NCI-H1436 (cell line): ENCODE measurements around the gene ZNF276.

ENCODE experiments used
- DNase-seq: peaks from one replicate; lab custom pipeline; 2025; lab: John Stamatoyannopoulos, UW

ZNF276 gene

DNA sequence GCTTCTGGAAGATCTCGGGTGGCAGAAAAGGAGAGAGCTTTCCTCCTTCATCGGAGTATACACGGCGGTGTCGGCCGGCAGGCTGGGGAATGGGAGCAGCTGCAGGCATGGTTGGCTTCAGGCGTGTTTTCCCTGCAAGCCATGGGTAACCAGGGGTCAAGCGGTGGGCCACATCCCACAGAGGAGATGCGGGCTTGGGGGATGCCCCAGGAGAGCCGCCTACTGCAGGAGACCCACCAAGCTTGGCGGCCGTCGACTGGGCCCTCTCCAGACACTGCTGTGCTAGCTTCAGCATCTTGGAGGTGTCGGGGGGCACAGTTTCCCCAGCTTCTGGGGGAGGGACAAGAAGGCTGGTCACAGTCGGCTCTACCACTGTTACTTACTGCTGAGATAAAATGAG lies 4.8 kb upstream of the ZNF276 start:
- no peak for DNase-seq

DNA sequence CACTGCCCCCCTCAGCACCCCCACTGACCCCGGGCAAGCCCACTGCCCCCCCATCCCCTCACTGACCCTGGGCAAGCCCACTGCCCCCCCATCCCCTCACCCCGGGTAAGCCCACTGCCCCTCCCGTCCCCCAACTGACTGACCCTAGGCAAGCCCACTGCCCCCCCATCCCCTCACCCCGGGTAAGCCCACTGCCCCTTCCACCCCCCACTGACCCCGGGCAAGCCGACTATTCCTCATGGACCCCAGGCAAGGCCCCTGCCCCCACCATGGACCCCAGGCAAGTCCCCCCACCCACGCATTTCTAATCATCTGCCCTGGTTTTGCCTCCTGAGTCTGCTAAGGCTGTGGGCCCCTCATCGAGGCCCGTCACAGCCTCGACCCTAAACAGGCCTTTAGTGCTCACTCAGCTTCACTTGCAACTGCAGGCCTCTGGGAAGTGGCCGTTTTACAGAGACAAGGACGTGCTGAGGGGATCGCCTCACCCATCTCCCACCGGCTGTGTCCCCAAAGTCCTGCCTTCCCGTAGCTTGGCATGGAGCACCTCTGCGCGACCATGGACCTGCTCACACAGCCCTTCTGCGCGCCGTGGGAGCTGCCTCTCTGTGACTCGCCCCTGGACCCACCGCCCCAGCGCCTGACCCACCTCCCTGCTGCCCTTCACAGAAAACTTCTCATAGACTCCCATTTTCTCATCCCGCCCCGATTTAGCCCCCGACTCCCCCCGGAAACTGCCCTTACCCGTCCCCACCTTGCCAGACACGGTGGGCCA lies 4.2 kb upstream of the ZNF276 start:
- DNase-seq = no peak

DNA sequence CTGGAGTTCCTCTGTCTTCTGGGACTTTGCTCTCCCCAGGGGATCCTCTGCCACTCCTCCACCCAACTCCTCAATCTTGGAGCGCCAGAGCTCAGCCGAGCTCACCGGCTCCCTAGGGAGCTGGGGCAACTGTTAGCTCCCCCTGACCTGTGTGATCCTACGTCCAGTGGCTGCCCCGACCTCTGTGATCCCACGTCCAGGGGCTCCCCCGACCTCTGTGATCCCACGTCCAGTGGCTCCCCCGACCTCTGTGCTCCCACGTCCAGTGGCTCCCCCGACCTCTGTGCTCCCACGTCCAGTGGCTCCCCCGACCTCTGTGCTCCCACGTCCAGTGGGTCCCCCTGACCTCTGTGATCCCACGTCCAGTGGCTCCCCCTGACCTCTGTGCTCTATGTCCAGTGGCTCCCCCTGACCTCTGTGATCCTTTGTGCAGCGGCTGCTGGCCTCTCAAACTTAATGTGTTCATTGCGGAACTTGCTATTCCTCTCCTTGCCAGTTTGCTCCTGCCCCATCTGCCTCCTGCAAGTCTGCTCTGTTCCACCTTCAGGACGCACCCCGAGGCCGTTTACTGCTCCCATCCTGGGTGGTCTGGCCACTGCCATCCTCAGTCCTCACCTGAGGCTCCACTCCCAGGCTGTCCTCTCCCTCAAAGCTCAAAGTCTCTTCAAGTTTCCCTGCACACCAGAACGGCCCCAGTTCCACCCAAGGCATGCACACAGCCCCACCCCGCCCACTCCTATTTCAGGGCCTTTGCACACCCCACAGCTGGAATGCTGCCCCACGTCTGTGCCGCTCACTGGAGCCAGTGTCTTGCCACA lies 3.4 kb upstream of the ZNF276 start:
- no peak for DNase-seq

DNA sequence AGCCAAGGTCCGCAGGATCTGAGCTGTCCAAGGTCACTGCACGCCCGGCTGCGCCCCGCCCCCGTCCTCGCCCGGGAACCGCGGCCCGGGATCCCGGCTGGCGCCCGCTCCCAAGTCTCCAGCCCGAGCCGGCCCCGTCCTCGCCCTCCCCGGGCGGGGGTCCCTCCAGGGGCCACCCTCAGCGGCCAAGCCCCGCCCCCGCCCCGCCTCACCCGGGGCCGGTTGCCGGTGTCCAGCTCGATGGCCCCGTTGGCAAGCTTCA lies 855 bp upstream of the ZNF276 start:
- DNase-seq = no peak

DNA sequence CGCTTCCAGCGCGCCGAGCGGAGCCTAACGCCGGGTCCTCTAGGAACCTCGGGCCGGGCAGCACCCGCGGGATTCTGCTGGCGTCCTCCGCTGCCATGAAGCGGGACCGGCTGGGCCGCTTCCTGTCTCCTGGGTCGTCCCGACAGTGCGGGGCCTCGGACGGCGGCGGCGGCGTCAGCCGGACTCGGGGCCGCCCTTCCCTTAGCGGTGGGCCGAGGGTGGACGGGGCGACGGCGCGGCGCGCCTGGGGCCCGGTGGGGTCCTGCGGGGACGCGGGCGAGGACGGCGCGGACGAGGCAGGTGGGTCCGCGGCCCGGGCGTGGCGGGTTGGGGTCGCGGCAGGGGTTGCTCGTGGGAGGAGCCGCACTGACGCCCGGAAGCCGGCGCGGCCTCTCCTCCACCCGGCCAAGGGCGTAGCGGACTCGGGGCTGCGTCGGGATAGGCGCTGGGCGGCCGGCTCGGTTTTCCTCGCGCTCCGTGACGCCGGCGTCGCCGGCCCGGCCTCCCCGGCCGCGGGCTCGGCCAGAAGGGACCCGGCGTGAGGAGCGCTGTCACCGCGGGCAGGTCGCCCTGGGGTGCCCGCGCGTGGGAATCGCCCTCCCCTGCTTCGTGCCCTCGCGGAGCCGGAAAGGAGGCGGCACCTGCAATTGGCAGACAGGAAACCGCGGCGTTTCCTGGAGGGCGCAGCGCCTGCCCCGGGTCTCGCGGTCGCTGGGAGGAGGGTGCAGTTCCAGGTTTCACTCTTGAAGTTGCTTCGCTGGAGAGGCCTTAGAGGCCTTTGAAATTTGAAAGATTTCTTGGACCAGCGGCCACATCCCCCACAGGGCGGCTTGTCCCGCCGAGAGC lies 432 bp downstream of the ZNF276 start:
- DNase-seq = peak; percentile 11

DNA sequence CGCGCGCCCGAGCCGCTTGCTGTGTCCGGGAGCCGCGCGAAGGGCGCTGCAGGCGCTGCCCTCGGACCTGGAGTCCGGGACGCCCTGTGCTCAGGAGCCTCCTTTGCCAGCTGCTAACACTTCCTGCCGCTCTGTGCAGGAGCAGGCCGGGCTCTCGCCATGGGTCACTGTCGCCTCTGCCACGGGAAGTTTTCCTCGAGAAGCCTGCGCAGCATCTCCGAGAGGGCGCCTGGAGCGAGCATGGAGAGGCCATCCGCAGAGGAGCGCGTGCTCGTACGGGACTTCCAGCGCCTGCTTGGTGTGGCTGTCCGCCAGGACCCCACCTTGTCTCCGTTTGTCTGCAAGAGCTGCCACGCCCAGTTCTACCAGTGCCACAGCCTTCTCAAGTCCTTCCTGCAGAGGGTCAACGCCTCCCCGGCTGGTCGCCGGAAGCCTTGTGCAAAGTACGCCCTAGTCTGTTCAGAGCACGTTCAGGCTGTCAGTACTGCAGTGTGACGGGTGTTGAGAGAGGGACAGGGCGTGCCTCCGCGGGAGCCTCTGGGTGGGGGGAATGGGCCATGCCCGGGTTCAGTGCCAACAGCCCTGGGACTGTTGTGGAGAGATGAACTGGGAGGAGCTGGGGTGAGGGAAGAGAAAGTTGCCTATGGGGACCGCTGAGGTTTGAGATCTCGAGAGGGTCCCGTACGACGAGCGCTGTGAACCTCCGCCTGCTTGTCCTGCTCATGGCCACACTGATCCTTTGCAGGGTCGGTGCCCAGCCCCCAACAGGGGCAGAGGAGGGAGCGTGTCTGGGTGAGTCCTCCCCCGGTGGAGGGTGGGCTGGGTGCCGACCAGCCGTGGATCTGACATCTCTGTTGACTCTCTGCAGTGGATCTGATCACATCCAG lies 1.3 kb downstream of the ZNF276 start:
- no peak for DNase-seq

DNA sequence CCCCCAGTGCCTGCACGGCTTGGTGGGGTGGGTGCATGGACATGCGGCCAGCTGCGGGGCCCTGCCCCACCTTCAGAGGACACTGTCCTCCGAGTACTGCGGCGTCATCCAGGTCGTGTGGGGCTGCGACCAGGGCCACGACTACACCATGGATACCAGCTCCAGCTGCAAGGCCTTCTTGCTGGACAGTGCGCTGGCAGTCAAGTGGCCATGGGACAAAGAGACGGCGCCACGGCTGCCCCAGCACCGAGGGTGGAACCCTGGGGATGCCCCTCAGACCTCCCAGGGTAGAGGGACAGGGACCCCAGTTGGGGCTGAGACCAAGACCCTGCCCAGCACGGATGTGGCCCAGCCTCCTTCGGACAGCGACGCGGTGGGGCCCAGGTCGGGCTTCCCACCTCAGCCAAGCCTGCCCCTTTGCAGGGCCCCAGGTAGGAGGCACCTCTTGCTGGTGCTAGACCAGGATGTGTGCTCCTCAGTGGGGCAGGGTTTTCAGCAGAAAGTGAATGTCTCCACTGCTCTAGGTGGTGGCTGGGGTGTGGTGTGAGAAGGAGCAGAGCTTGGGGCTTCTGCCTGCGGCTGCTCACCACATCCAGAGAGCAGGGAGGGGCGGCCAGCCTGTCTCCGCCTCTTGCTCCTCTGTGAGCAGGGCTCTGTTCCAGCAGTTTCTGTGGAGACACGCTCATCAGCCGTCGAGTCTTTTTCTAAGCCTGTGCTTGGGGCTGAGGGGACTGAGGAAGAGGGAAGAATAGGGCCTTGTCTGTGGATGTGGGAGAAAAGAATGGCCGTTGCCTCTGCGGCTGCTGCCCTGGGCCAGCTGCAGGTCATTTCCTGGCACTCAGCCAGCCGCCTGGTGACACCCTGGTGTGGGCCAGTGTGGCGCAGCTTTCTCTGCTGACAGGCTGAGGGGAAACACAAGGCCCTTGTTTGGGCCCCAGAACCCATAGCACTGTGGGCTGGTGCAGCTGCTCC lies 2.2 kb downstream of the ZNF276 start:
- DNase-seq = no peak

DNA sequence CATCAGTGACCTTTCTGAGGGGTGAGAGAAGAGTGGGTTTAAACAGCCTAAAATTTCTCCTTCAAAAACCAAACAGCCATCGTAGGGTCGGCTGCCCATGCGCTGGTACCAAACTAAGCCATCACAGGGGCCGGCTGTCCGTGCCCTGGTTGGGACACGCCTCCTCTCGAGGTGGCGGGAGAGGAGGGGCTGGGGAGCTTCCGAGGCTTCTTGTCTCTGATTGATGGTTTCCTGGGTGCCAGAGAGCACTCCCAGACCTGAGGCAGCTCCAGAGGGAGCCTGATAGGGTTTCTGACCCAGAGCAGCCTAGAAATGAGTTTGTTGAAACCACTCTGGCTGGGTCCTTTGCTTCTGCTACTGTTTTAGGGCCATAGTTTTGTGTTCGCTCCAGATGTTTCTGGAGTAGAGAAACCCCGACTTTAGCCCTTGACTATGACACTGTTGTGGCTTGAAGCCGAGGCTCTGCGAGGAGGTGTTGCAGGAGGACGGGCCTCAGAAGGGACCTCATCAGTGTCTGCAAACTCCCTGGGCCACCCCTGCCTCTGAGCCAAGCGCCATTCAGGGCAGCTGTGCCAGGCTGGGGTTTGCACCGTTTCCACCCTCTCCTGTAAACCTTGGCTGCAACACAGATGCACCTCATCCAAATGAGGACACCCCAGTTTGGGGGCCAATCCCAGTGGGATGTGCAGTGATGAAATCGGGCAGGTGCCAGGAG lies 6.2 kb downstream of the ZNF276 start:
- DNase-seq = no peak

DNA sequence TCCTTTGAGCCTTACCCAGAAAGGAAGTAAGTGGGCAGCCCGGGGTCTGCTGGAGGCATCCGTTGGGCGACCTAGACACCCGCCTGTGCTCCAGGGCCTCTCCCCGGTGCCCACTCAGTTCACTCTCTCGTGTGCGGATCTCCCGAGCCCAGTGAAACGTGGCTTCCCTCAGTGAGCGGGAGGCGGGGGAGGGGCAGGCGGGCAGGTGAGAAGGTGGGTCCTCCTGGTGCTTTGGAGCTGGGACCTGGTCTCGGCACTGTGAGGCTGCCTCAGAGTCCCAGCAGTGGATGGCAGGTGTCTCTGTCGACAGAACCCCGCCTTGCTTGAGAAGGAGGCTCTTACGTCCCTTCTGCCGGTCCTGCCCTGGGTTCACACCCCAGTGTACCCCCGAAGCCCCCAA lies 8.0 kb downstream of the ZNF276 start:
- no peak for DNase-seq

DNA sequence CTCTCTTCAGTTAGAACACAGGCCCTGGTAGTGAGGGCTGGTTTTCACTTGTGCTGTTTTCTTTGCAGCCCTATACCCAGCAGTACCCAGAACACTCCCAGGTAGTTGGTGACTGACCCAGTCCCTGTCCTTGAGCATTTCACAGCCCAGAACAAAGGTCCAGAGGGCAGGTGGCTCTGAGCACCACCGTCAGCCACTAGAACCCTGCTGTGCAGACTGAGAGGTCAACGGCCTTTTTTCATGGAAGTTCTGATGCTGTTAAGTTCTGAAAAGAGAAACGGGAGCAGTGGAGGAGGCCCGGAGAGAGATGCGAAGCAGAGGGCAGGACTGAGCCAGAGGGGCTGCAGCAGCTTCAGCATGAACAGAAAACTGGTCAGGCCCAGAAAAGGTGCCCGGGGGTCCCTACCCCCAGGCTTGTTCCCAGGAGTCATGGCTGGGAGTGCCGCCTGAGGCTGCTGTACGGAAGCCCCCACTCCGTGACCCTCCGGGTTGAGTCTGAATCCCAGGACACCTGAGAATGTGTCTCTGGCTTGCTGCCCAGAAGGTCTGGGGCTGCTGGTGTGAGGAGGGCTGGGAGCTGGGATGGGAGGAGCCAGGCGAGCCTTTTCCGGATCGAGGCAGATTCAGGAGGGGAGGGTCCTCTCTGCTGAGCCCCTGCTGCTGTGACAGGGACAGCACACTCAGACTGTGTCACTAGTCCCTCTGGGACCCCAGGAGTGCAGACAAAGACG lies 8.7 kb downstream of the ZNF276 start:
- no peak for DNase-seq

DNA sequence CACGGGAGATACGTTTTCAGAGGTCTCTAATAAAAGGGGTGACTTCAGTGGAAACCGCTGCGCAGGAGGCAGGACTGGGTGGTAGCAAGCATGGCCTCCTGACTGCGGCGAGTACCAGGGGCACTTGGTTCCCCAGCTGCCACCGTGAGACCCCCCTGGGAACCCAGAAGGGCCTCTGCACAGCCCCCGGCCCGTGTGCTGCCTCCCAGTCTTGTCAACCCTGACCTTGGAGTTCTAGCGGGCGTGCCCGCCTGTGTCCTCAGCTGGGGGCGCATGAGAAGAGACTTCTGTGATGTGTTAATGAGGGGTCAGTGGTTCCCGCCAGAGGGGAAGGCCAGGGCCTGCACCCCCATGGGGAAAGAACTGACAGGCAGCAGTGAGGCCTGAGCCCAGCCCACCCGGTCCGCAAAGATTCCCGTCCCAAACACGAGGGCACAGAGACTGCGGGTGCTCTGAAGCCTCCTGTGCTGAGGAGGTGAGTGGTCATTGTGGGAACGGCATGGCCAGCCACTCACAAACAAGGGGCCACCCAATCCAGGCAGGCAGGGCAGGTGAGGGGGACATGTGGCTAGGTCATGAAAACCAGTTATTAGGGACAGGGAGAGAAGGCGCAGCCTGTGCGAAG lies 9.4 kb downstream of the ZNF276 start:
- DNase-seq = no peak

DNA sequence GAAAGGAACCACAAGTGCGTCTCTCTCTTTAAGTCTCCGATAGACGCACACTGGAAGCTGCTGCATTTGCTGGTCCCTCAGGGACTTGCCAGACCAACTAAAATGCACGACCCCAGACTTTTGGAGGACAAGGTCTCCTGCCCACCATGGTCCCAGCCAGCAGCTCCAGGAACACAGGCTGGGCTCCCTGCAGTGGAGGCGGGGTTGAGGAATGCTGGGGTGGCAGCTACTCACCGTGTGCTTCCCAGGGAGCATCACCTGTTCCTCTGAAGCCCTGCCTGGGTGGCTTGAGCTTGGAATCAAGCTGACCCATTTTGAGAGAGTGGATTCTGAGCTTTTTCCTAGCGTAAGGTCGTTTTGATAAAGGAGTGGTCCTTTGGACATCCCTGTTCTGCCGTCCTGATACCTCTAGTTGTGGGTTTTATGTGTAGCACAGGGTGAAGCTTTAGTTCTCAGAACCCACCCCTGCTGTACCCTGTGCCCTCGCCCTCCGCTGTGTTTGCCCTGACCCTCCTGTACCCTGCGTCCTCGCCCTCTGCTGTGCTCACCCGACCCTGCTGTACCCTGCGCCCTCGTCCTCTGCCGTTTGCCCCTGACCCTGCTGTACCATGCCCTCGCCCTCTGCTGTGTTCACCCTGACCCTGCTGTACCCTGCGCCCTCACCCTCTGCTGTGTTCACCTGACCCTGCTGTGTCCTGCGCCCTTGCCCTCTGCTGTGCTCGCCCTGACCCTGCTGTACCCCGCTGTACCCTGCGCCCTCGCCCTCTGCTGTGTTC lies 11.0 kb downstream of the ZNF276 start:
- no peak for DNase-seq

DNA sequence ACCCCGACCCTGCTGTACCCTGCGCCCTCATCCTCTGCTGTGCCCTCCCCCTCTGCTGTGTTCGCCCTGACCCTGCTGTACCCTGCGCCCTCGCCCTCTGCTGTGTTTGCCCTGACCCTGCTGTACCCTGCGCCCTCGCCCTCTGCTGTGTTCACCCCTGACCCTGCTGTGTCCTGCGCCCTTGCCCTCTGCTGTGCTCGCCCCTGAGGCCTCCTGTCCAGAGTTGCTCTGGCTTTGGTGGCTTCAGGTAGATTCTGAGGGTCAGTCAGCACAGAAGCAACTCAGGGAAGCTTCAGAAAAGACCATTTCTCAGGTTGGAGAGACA lies 11.5 kb downstream of the ZNF276 start:
- DNase-seq = no peak

DNA sequence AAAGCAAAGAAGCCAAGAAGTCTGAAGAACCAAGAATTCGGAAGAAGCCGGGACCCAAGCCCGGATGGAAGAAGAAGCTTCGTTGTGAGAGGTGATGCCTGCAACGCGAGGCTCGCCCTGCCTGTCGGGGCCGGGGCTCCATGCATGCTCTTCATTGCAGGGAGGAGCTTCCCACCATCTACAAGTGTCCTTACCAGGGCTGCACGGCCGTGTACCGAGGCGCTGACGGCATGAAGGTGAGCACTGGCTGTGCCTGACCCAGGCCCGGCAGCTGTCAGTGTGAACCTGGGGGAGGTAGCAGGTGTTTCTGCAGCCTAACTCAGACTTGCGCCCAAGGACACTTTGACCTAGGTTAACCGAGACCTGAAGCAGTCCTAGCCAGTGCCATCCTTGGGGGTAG lies 12.0 kb downstream of the ZNF276 start:
- DNase-seq = no peak

DNA sequence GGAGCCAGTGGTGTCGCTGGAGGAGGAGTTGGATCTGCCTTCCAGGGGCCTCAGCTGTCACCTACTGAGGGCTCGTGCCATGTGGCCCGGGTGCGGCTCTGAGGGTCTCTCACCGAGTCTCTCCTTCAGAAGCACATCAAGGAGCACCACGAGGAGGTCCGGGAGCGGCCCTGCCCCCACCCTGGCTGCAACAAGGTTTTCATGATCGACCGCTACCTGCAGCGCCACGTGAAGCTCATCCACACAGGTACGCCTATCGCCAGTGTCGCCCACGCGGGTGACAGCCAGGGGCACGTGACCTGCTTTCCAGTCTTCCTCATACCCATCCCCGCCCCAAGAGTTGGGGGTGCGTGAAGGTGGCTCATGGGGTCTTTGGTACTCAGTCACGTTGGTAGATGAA lies 12.5 kb downstream of the ZNF276 start:
- DNase-seq = no peak

DNA sequence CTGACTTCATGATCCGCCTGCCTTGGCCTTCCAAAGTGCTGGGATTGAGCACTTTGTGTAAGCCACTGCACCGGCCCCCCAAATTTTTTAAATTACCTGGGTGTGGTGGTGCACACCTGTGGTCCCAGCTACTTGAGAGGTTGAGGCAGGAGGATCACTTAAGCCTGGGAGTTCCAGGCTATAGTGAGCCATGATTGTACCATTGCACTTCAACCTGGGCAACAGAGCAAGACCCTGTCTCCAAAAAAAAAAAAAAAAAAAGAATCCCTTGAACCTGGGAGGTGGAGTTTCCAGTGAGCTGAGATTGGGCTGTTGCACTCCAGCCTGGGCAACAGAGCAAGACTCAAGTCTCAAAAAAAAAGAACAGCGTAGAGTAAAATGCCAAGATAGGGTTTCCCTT lies 15.2 kb downstream of the ZNF276 start:
- no peak for DNase-seq

DNA sequence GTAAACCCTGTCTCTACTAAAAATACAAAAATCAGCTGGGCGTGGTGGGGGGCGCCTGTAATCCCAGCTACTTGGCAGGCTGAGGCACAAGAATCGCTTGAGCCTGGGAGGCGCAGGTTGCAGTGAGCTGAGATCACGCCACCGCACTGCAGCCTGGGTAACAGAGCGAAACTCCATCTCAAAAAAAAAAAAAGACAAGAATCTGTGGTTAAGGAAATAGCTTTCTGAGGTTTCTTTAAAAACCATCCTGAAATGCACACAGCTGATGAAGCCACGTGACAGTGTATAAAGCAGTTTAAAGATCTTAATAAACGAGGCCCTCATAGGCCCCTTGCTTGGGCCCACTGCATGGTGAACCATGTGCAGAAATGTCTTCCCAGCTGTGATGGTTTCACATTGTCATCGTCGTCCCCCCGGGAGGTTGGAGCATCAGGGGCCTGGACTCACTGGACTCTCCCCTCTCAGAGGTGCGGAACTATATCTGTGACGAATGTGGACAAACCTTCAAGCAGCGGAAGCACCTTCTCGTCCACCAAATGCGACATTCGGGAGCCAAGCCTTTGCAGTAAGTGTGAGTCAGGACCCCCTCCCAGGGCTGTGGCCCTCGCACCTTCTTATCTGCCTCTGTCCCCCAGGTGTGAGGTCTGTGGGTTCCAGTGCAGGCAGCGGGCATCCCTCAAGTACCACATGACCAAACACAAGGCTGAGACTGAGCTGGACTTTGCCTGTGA lies 16.2 kb downstream of the ZNF276 start:
- no peak for DNase-seq

DNA sequence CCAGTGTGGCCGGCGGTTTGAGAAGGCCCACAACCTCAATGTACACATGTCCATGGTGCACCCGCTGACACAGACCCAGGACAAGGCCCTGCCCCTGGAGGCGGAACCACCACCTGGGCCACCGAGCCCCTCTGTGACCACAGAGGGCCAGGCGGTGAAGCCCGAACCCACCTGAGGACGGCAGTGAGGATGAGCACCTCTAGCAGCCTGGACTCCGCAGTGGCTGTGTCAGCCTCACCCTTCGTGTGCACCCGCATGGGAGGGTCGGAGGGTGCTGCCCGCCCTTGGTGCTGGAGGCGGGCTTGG lies 16.7 kb downstream of the ZNF276 start:
- no peak for DNase-seq
